IMR-90 (cell line): Measurements from ENCODE around the gene FAM83G. TPM values are rescaled to one million over a fixed set of nuclear protein-coding genes. Genes with fewer than 3 reads are reported as not detected.

Experiments
- ATAC-seq: fragments of 200-7000 bp; cut with Tn5 transposase; 2 replicates; pipeline ENCODE4 v1.9.1; 2020; ENCODE audit warnings: low read depth, mild to moderate bottlenecking, moderate library complexity
- BruUV-seq: library from RNA; stranded (reverse); fragments of 400-500 nt; replicated peaks from 2 replicates; lab custom pipeline; 2021; lab: Mats Ljungman, UMichigan
- CTCF ChIA-PET: fragments of 300-600 bp; formaldehyde crosslinking; extraction: SDS; loops from one replicate; lab custom pipeline; 2021; ENCODE audit warnings: antibody characterized with exemption; lab: Yijun Ruan, JAX
- POLR2A ChIA-PET: fragments of 300-600 bp; sonication (Branson Sonifier 250); formaldehyde crosslinking; loops from one replicate; lab custom pipeline; 2022; ENCODE audit warnings: antibody characterized with exemption; ENCODE audit not compliant: unreplicated experiment; lab: Charles Lee
- DNase-seq: peaks from one replicate; pipeline ENCODE4 v3.0.0; 2013
- H2AFZ ChIP-seq: replicated peaks from 2 replicates; pipeline ENCODE3; 2013; ENCODE audit warnings: low read length, mild to moderate bottlenecking; ENCODE audit not compliant: poor library complexity
- H2AK5ac ChIP-seq: 2 replicates; pipeline ENCODE4 v1.6.1; 2013; ENCODE audit warnings: low read depth, low read length, inconsistent platforms
- H2AK9ac ChIP-seq: replicated peaks from 2 replicates; pipeline ENCODE3; 2013; ENCODE audit warnings: mild to moderate bottlenecking, low read depth, low read length, moderate library complexity; ENCODE audit not compliant: poor library complexity
- H2BK120ac ChIP-seq: 2 replicates; pipeline ENCODE4 v1.6.1; 2013; ENCODE audit warnings: low read depth, low read length, inconsistent platforms
- H2BK15ac ChIP-seq: 3 replicates; pipeline ENCODE4 v1.6.1; 2013; ENCODE audit warnings: low read depth, low read length, inconsistent platforms
- H2BK20ac ChIP-seq: 2 replicates; pipeline ENCODE4 v1.6.1; 2013; ENCODE audit warnings: low read depth, mild to moderate bottlenecking, inconsistent platforms, low read length, moderate library complexity
- H2BK5ac ChIP-seq: 2 replicates; pipeline ENCODE4 v1.6.1; 2013; ENCODE audit warnings: mild to moderate bottlenecking, low read depth, low read length, inconsistent platforms; ENCODE audit not compliant: poor library complexity, severe bottlenecking
- H3K14ac ChIP-seq: replicated peaks from 2 replicates; pipeline ENCODE4 v1.6.1; 2013; ENCODE audit warnings: low read depth, low read length, inconsistent platforms
- H3K18ac ChIP-seq: 2 replicates; pipeline ENCODE4 v1.6.1; 2013; ENCODE audit warnings: low read depth, low read length, control low read depth
- H3K23ac ChIP-seq: 2 replicates; pipeline ENCODE4 v1.6.1; 2013; ENCODE audit warnings: low read depth, low read length, inconsistent platforms
- H3K27ac ChIP-seq: 2 replicates; pipeline ENCODE4 v1.5.1; 2013; ENCODE audit warnings: mild to moderate bottlenecking, control low read depth, low read length; ENCODE audit not compliant: insufficient read depth
- H3K27me3 ChIP-seq: 2 replicates; pipeline ENCODE4 v1.6.1; 2013; ENCODE audit warnings: low read length; ENCODE audit not compliant: control insufficient read depth, insufficient read depth
- H3K36me3 ChIP-seq: 2 replicates; pipeline ENCODE4 v1.6.1; 2013; ENCODE audit warnings: low read length, mixed read lengths; ENCODE audit not compliant: control insufficient read depth, insufficient read depth
- H3K4ac ChIP-seq: 2 replicates; pipeline ENCODE4 v1.6.1; 2013; ENCODE audit warnings: low read depth, low read length, inconsistent platforms
- H3K4me1 ChIP-seq: 2 replicates; pipeline ENCODE4 v1.6.1; 2013; ENCODE audit warnings: low read length, mixed read lengths; ENCODE audit not compliant: control insufficient read depth, insufficient read depth
- H3K4me2 ChIP-seq: 2 replicates; pipeline ENCODE4 v1.6.1; 2013; ENCODE audit warnings: low read depth, mild to moderate bottlenecking, control low read depth, low read length, moderate library complexity
- H3K4me3 ChIP-seq: 2 replicates; pipeline ENCODE4 v1.5.1; 2013; ENCODE audit warnings: low read depth, mild to moderate bottlenecking, control low read depth, low read length, moderate library complexity; ENCODE audit not compliant: insufficient read depth
- H3K56ac ChIP-seq: 2 replicates; pipeline ENCODE4 v1.6.1; 2013; ENCODE audit warnings: low read length, inconsistent platforms; ENCODE audit not compliant: insufficient read depth; ENCODE audit errors: extremely low read depth
- H3K79me1 ChIP-seq, 2 experiments: 2 replicates each; pipeline ENCODE4 v1.6.1; 2013; ENCODE audit warnings: low read length in 2 of 2, inconsistent platforms in 1 of 2, low read depth in 1 of 2
- H3K9ac ChIP-seq: 2 replicates; pipeline ENCODE4 v1.6.1; 2013; ENCODE audit warnings: low read depth, low read length, control low read depth
- H3K9me1 ChIP-seq: 2 replicates; pipeline ENCODE4 v1.6.1; 2013; ENCODE audit warnings: low read length, inconsistent platforms; ENCODE audit not compliant: insufficient read depth
- H3K9me3 ChIP-seq: 2 replicates; pipeline ENCODE4 v1.6.1; 2013; ENCODE audit warnings: low read length; ENCODE audit not compliant: control insufficient read depth, insufficient read depth
- H4K20me1 ChIP-seq: 2 replicates; pipeline ENCODE4 v1.6.1; 2013; ENCODE audit warnings: low read length, inconsistent platforms; ENCODE audit not compliant: insufficient read depth
- H4K5ac ChIP-seq: 2 replicates; pipeline ENCODE4 v1.6.1; 2013; ENCODE audit warnings: mild to moderate bottlenecking, low read depth, low read length, control low read depth
- H4K8ac ChIP-seq, 2 experiments: 2 replicates each; pipeline ENCODE4 v1.6.1; 2013; ENCODE audit warnings: low read depth in 2 of 2, low read length in 2 of 2, control low read depth in 1 of 2, inconsistent platforms in 1 of 2
- H4K91ac ChIP-seq: 2 replicates; pipeline ENCODE4 v1.6.1; 2013; ENCODE audit warnings: low read depth, low read length, inconsistent platforms; ENCODE audit not compliant: insufficient read depth
- BHLHE40 ChIP-seq: fragments of 150-350 bp; IDR thresholded peaks from 2 replicates; pipeline ENCODE4 v1.6.1; 2016; ENCODE audit warnings: mild to moderate bottlenecking, low read depth, low read length
- ELK1 ChIP-seq: fragments of 150-350 bp; IDR thresholded peaks from 2 replicates; pipeline ENCODE4 v1.6.1; 2016; ENCODE audit warnings: low read depth, mild to moderate bottlenecking, low read length, moderate library complexity, borderline replicate concordance
- MAFK ChIP-seq: IDR thresholded peaks from 2 replicates; pipeline ENCODE4 v1.6.1; 2012; ENCODE audit warnings: low read depth, low read length, improper control_type of control experiment
- MAZ ChIP-seq: IDR thresholded peaks from 2 replicates; pipeline ENCODE4 v1.6.1; 2012; ENCODE audit warnings: low read depth, mild to moderate bottlenecking, low read length, improper control_type of control experiment, moderate library complexity, borderline replicate concordance
- NFE2L2 ChIP-seq: fragments of 150-350 bp; IDR thresholded peaks from 2 replicates; pipeline ENCODE4 v1.6.1; 2016; ENCODE audit warnings: low read depth, mild to moderate bottlenecking, low read length
- whole genome bisulfite sequencing, 2 experiments: methylation state at CpG; one replicate each; pipeline versions ENCODE4 v1.1.5 to v1.1.7; 2013; ENCODE audit warnings: missing lambda C conversion rate in 2 of 2; ENCODE audit not compliant: insufficient read length in 1 of 2; ENCODE audit errors: extremely low coverage in 2 of 2; 5-methylcytosine and 5-hydroxymethylcytosine counted together
- dilution Hi-C: fragments of 300-500 bp; cut with HindIII; formaldehyde crosslinking; loops from one replicate; pipeline ENCODE4 v1.14.3; 2018; ENCODE audit warnings: low sequenced_read_pairs; ENCODE audit not compliant: unreplicated experiment
- in situ Hi-C: fragments of 300-500 bp; cut with MboI; formaldehyde crosslinking; loops from 3 replicates; pipeline ENCODE4 v1.14.3; 2019; ENCODE audit warnings: low sequenced_read_pairs, inconsistent platforms, mixed read lengths
- intact Hi-C: fragments of 100-400 bp; cut with micrococcal nuclease; formaldehyde crosslinking; loops from 2 replicates; pipeline ENCODE4 v1.10.0; 2022
- polyA plus RNA-seq, 3 experiments: library from polyadenylated mRNA; depleted of rRNA; stranded (reverse); fragments of >200 nt; gene quantifications; 2 replicates each; pipeline ENCODE4 v1.2.3, GENCODE V29; 2012; ENCODE audit warnings: low replicate concordance in 1 of 3
- total RNA-seq: library from RNA; depleted of rRNA; stranded (reverse); fragments of >200 nt; gene quantifications from 2 replicates; pipeline ENCODE4 v1.2.3, GENCODE V29; 2012
- TF ChIP-seq, protein P1 (sequence below): conservative IDR thresholded peaks from 2 replicates; pipeline ENCODE4 v1.5.1; 2012; ENCODE audit warnings: mild to moderate bottlenecking, low read depth, low read length, improper control_type of control experiment

The FAM83G gene
- total and polyA plus RNA-seq, 2 of the 4 experiments (the other 2 are of a cell fraction), result 9.5 to 12.6 TPM

GRCh38 chr17:18970582-18971480 lies 33.7 kb downstream of the FAM83G start:
- Histone ChIP-seq H3K23ac (no peak overlapping the region), H3K79me1 (peaks cover 9 to 24% of the 10 kb centered on the region in 2 experiments), H3K4ac (no peak overlapping the region), H3K27ac (no peak overlapping the region), H2BK15ac (no peak overlapping the region), H3K4me1 (peaks cover 11% of the 10 kb centered on the region), H2AFZ (no peak overlapping the region), H2BK20ac (no peak overlapping the region), H2BK5ac (no peak overlapping the region), H2AK5ac (no peak overlapping the region), H3K36me3 (peaks cover 27% of the 10 kb centered on the region), H2AK9ac (no peak overlapping the region), H4K5ac (no peak overlapping the region), H2BK120ac (no peak overlapping the region), H4K20me1 (no peaks in the 10 kb centered on the region), H3K27me3 (no peaks in the 10 kb centered on the region), H3K9ac (no peak overlapping the region), H4K8ac (no peak overlapping the region), H4K91ac (no peak overlapping the region), H3K18ac (no peak overlapping the region), H3K4me2 (no peak overlapping the region), H3K9me1 (peaks cover 9% of the 10 kb centered on the region), H3K9me3 (no peaks in the 10 kb centered on the region), H3K4me3 (no peak overlapping the region), H3K56ac (no peak overlapping the region), H3K14ac (no peak overlapping the region)
- CTCF ChIA-PET, result no interaction called here
- POLR2A ChIA-PET, result no interaction called here
- DNase-seq (no peak), ATAC-seq (no peak)
- in situ Hi-C loops (no loop called here), intact Hi-C loops (no loop called here), dilution Hi-C loops (no loop called here)
- TF ChIP-seq NFE2L2 (no peak), BHLHE40 (no peak), MAFK (no peak), ELK1 (no peak), MAZ (no peak)
- TF ChIP-seq, protein P1, sequence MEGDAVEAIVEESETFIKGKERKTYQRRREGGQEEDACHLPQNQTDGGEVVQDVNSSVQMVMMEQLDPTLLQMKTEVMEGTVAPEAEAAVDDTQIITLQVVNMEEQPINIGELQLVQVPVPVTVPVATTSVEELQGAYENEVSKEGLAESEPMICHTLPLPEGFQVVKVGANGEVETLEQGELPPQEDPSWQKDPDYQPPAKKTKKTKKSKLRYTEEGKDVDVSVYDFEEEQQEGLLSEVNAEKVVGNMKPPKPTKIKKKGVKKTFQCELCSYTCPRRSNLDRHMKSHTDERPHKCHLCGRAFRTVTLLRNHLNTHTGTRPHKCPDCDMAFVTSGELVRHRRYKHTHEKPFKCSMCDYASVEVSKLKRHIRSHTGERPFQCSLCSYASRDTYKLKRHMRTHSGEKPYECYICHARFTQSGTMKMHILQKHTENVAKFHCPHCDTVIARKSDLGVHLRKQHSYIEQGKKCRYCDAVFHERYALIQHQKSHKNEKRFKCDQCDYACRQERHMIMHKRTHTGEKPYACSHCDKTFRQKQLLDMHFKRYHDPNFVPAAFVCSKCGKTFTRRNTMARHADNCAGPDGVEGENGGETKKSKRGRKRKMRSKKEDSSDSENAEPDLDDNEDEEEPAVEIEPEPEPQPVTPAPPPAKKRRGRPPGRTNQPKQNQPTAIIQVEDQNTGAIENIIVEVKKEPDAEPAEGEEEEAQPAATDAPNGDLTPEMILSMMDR, result 0 out of 2 replicates have a peak, but pooled peaks have one; percentile 17
- 99% methylated on average over 13 of the region's 28 CpGs; no CpG with 5 or more reads in 1 of the 2 experiments for WGBS, 2 experiments
- BruUV-seq, result no TSS peak
